ENCODE measurements around the gene TRMT11. TPM values are rescaled to one million over a fixed set of nuclear protein-coding genes. Genes with fewer than 3 reads are reported as not detected.

TRMT11 gene
- total RNA-seq, 1 experiment from 2014 or later: 36.7 TPM

DNA sequence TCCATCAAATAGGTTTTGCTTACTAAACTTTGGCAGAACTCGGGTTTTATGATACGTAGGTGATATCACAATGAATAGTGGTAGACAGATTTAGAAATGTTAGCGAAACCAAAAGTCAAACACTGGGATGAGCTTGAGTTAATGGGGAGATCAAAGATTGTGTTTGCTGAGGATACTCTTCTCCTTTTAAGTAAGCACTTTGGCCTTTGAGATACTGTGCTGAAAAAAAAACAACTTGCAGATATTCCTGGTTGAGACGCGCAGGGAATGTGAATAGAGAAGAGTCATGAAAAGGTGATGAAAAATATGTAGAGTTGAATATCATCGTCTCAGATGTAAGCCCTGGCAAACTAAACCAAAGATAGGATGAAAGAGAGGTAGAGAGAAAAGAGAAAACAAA lies 48.3 kb downstream of the TRMT11 start:
- peaks cover 64% of the 10 kb centered on the region for H3K4me1 ChIP-seq
- Mint-ChIP-seq H3K4me3 (ENCODE audit: unreplicated experiment) (peak overlapping the region; percentile 52), H3K27me3 (ENCODE audit: insufficient read depth, unreplicated experiment) (no peaks in the 10 kb centered on the region), H3K27ac (ENCODE audit: unreplicated experiment) (peak overlapping the region; percentile 40), H3K9me3 (ENCODE audit: unreplicated experiment) (no peaks in the 10 kb centered on the region), H3K4me1 (ENCODE audit: low read depth, unreplicated experiment) (peaks cover 37% of the 10 kb centered on the region), H3K36me3 (ENCODE audit: insufficient read depth, unreplicated experiment) (peaks cover 54% of the 10 kb centered on the region)
- no peaks in the 10 kb centered on the region for H3K27me3 ChIP-seq (replicated peaks; ENCODE audit: control insufficient read depth, insufficient read depth, low read length)
- CTCF ChIA-PET: interaction anchor here (0.7 to 0.8 kb wide), 2 partner anchors 88 to 141 kb away, joined by 3 read pairs; no protein-coding TSS in a partner anchor
- no TSS peak for BruUV-seq (replicated peaks)
- H3K9me3 ChIP-seq: no peaks in the 10 kb centered on the region
- H3K4me3 ChIP-seq (ENCODE audit: low read depth, low read length): no peak overlapping the region
- TF ChIP-seq, protein P1, sequence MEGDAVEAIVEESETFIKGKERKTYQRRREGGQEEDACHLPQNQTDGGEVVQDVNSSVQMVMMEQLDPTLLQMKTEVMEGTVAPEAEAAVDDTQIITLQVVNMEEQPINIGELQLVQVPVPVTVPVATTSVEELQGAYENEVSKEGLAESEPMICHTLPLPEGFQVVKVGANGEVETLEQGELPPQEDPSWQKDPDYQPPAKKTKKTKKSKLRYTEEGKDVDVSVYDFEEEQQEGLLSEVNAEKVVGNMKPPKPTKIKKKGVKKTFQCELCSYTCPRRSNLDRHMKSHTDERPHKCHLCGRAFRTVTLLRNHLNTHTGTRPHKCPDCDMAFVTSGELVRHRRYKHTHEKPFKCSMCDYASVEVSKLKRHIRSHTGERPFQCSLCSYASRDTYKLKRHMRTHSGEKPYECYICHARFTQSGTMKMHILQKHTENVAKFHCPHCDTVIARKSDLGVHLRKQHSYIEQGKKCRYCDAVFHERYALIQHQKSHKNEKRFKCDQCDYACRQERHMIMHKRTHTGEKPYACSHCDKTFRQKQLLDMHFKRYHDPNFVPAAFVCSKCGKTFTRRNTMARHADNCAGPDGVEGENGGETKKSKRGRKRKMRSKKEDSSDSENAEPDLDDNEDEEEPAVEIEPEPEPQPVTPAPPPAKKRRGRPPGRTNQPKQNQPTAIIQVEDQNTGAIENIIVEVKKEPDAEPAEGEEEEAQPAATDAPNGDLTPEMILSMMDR (IDR thresholded peaks at IDR 0.05; ENCODE audit: insufficient read depth in 1 of 2, low read depth in 1 of 2, low read length in 1 of 2, severe bottlenecking in 1 of 2, unreplicated experiment in 1 of 2): no peak
- intact Hi-C loops (cut with micrococcal nuclease; ENCODE audit: unreplicated experiment): loop anchor here (1.0 to 5.0 kb wide), 5 partner anchors 43 to 988 kb away; partner anchors contain the start of gene CENPW
- POLR2A ChIA-PET: interaction anchor here (0.6 kb wide), 1 partner anchor 353 kb away, joined by 3 read pairs; no protein-coding TSS in a partner anchor
- peak; percentile 56 to 64 for DNase-seq
- H3K36me3 ChIP-seq (ENCODE audit: control insufficient read depth, insufficient read depth, low read length): no peaks in the 10 kb centered on the region; the same call in 1 of the 2 replicates

DNA sequence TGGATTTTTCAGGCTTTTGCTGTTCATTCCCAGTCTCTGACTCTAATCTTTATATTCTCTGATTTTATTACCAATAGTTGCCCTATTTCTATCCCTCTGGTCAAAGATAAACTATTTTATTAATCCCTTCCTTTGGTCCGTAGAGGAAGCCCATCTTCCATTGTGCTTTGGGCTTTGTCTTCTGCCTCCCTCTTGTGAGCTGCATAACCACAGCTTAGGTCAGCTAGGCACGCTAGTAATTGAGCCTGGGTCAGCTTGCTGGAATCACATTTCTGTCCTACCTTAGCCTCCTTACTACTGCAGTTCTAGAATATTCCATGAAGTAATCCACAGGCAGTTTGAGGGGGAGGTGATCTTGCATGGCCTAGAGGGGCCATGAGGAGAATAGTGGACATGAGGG lies 49.4 kb downstream of the TRMT11 start:
- Mint-ChIP-seq H3K27ac (ENCODE audit: unreplicated experiment) (peak overlapping the region; percentile 40), H3K4me1 (ENCODE audit: low read depth, unreplicated experiment) (peaks cover 37% of the 10 kb centered on the region), H3K4me3 (ENCODE audit: unreplicated experiment) (peak overlapping the region; percentile 52), H3K27me3 (ENCODE audit: insufficient read depth, unreplicated experiment) (no peaks in the 10 kb centered on the region), H3K9me3 (ENCODE audit: unreplicated experiment) (no peaks in the 10 kb centered on the region), H3K36me3 (ENCODE audit: insufficient read depth, unreplicated experiment) (peaks cover 53% of the 10 kb centered on the region)
- no peak for DNase-seq
- Histone ChIP-seq H3K4me1 (peaks cover 75% of the 10 kb centered on the region), H3K36me3 (ENCODE audit: control insufficient read depth, insufficient read depth, low read length) (no peaks in the 10 kb centered on the region; the same call in 1 of the 2 replicates), H3K4me3 (ENCODE audit: low read depth, low read length) (no peak overlapping the region), H3K9me3 (no peaks in the 10 kb centered on the region), H3K27me3 (replicated peaks; ENCODE audit: control insufficient read depth, insufficient read depth, low read length) (no peaks in the 10 kb centered on the region)
- intact Hi-C loops (cut with micrococcal nuclease; ENCODE audit: unreplicated experiment): loop anchor here (1.0 kb wide), 1 partner anchor 300 kb away; no protein-coding TSS in a partner anchor
- BruUV-seq (replicated peaks): no TSS peak
- ChIA-PET POLR2A (no interaction called here), CTCF (interaction anchor here (0.6 kb wide), 1 partner anchor 76 kb away, joined by 3 read pairs; no protein-coding TSS in a partner anchor)
- TF ChIP-seq, protein P1 (IDR thresholded peaks at IDR 0.05; ENCODE audit: insufficient read depth in 1 of 2, low read depth in 1 of 2, low read length in 1 of 2, severe bottlenecking in 1 of 2, unreplicated experiment in 1 of 2): no peak

DNA sequence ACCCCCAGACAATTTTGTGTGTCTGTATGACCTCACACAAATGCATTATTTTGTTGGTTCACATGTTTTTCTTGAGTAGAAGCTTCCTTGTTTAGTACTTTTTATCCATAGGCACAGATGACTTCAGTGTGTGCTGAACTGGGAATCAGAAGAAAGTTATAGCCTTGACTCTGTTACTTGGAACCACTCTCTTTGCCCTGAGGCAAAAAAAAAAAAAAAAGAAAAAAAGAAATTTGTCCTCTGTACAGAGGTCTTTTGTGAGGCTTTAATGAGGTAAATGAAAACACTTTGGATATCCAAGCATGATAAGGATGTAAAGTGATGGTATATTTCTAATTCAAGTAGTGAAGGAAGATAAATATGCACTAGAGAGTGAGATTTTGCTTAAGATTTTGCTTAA lies 51.9 kb downstream of the TRMT11 start:
- Mint-ChIP-seq H3K27me3 (ENCODE audit: insufficient read depth, unreplicated experiment) (no peaks in the 10 kb centered on the region), H3K4me1 (ENCODE audit: low read depth, unreplicated experiment) (peaks cover 20% of the 10 kb centered on the region), H3K4me3 (ENCODE audit: unreplicated experiment) (no peak overlapping the region), H3K36me3 (ENCODE audit: insufficient read depth, unreplicated experiment) (peaks cover 59% of the 10 kb centered on the region), H3K9me3 (ENCODE audit: unreplicated experiment) (no peaks in the 10 kb centered on the region), H3K27ac (ENCODE audit: unreplicated experiment) (peak overlapping the region; percentile 51)
- Histone ChIP-seq H3K4me3 (ENCODE audit: low read depth, low read length) (no peak overlapping the region), H3K36me3 (ENCODE audit: control insufficient read depth, insufficient read depth, low read length) (no peaks in the 10 kb centered on the region; the same call in 1 of the 2 replicates), H3K27me3 (replicated peaks; ENCODE audit: control insufficient read depth, insufficient read depth, low read length) (no peaks in the 10 kb centered on the region), H3K9me3 (no peaks in the 10 kb centered on the region), H3K4me1 (peaks cover 79% of the 10 kb centered on the region)
- ChIA-PET CTCF (no interaction called here), POLR2A (no interaction called here)
- no TSS peak for BruUV-seq (replicated peaks)
- no peak for DNase-seq
- intact Hi-C loops (cut with micrococcal nuclease; ENCODE audit: unreplicated experiment): no loop called here
- TF ChIP-seq, protein P1 (IDR thresholded peaks at IDR 0.05; ENCODE audit: insufficient read depth in 1 of 2, low read depth in 1 of 2, low read length in 1 of 2, severe bottlenecking in 1 of 2, unreplicated experiment in 1 of 2): no peak

All from Caco-2 (cell line).